Astrocyte (in vitro differentiated cells and primary cell): Measurements from ENCODE around the gene CHST9. TPM values are rescaled to one million over a fixed set of nuclear protein-coding genes. Genes with fewer than 3 reads are reported as not detected.
A peak's percentile ranks its signal among the peaks of the same experiment; 100 is the strongest.

Experiments
- DNase-seq: peaks from one replicate; pipeline ENCODE4 v3.0.0-alpha.2; 2010; ENCODE audit warnings: low read depth
- FAIRE-seq: peaks from 2 replicates; lab custom pipeline; 2011; peaks lifted over from hg19 to GRCh38; lab: Jason Lieb, UNC
- H2AFZ ChIP-seq: 2 replicates; pipeline ENCODE4 v1.6.0; 2012; ENCODE audit warnings: low read depth, low read length, inconsistent platforms
- H3K27ac ChIP-seq: 2 replicates; pipeline ENCODE4 v1.5.1; 2011; ENCODE audit warnings: low read depth, low read length, inconsistent platforms
- H3K27me3 ChIP-seq: 2 replicates; pipeline ENCODE4 v1.6.0; 2011; ENCODE audit warnings: low read length, inconsistent platforms; ENCODE audit not compliant: insufficient read depth
- H3K36me3 ChIP-seq: 2 replicates; pipeline ENCODE4 v1.5.1; 2011; ENCODE audit warnings: low read length, inconsistent platforms; ENCODE audit not compliant: insufficient read depth
- H3K4me1 ChIP-seq: 2 replicates; pipeline ENCODE4 v1.5.1; 2011; ENCODE audit warnings: low read length, inconsistent platforms; ENCODE audit not compliant: insufficient read depth
- H3K4me2 ChIP-seq: 2 replicates; pipeline ENCODE4 v1.6.0; 2012; ENCODE audit warnings: low read length, inconsistent platforms
- H3K4me3 ChIP-seq: 2 replicates; pipeline ENCODE4 v1.5.1; 2011; ENCODE audit warnings: low read depth, mild to moderate bottlenecking, low read length, inconsistent platforms; ENCODE audit not compliant: insufficient read depth
- H3K79me2 ChIP-seq: 2 replicates; pipeline ENCODE4 v1.6.0; 2012; ENCODE audit warnings: mild to moderate bottlenecking, low read length, inconsistent platforms; ENCODE audit not compliant: insufficient read depth
- H3K9ac ChIP-seq: 2 replicates; pipeline ENCODE4 v1.6.0; 2012; ENCODE audit warnings: mild to moderate bottlenecking, low read length, inconsistent platforms
- H3K9me3 ChIP-seq: 2 replicates; pipeline ENCODE4 v1.5.1; 2012; ENCODE audit warnings: low read depth, mild to moderate bottlenecking, low read length, inconsistent platforms; ENCODE audit not compliant: insufficient read depth
- H4K20me1 ChIP-seq: 2 replicates; pipeline ENCODE4 v1.6.0; 2012; ENCODE audit warnings: low read length, inconsistent platforms; ENCODE audit not compliant: insufficient read depth
- H3K27ac Mint-ChIP-seq: one replicate; pipeline ENCODE4 v1.8.0; 2021; ENCODE audit warnings: mild to moderate bottlenecking, mixed read lengths; ENCODE audit not compliant: unreplicated experiment
- H3K27me3 Mint-ChIP-seq: one replicate; pipeline ENCODE4 v1.8.0; 2021; ENCODE audit warnings: low read depth, mixed read lengths; ENCODE audit not compliant: unreplicated experiment
- H3K36me3 Mint-ChIP-seq: one replicate; pipeline ENCODE4 v1.8.0; 2021; ENCODE audit warnings: low read depth, mixed read lengths; ENCODE audit not compliant: unreplicated experiment
- H3K4me1 Mint-ChIP-seq: one replicate; pipeline ENCODE4 v1.8.0; 2021; ENCODE audit warnings: low read depth, mixed read lengths; ENCODE audit not compliant: unreplicated experiment
- H3K4me3 Mint-ChIP-seq: one replicate; pipeline ENCODE4 v1.8.0; 2021; ENCODE audit warnings: mild to moderate bottlenecking, moderate library complexity, mixed read lengths; ENCODE audit not compliant: unreplicated experiment
- H3K9me3 Mint-ChIP-seq: one replicate; pipeline ENCODE4 v1.8.0; 2021; ENCODE audit warnings: mild to moderate bottlenecking, mixed read lengths; ENCODE audit not compliant: unreplicated experiment
- CTCF ChIP-seq: IDR thresholded peaks from 2 replicates; pipeline ENCODE4 v1.5.1; 2011; ENCODE audit warnings: low read depth, mild to moderate bottlenecking, inconsistent platforms, low read length, moderate library complexity; ENCODE audit not compliant: insufficient read depth
- EZH2 ChIP-seq: IDR thresholded peaks from 2 replicates; pipeline ENCODE4 v1.6.1; 2012; ENCODE audit warnings: mild to moderate bottlenecking, low read length, inconsistent platforms; ENCODE audit not compliant: insufficient read depth
- total RNA-seq: library from RNA; stranded (reverse); gene quantifications from 2 replicates; pipeline ENCODE4 v1.2.1, GENCODE V29; 2021

Gene CHST9
- total RNA-seq, 1 donor from 2014 or later = 1.3 TPM

DNA sequence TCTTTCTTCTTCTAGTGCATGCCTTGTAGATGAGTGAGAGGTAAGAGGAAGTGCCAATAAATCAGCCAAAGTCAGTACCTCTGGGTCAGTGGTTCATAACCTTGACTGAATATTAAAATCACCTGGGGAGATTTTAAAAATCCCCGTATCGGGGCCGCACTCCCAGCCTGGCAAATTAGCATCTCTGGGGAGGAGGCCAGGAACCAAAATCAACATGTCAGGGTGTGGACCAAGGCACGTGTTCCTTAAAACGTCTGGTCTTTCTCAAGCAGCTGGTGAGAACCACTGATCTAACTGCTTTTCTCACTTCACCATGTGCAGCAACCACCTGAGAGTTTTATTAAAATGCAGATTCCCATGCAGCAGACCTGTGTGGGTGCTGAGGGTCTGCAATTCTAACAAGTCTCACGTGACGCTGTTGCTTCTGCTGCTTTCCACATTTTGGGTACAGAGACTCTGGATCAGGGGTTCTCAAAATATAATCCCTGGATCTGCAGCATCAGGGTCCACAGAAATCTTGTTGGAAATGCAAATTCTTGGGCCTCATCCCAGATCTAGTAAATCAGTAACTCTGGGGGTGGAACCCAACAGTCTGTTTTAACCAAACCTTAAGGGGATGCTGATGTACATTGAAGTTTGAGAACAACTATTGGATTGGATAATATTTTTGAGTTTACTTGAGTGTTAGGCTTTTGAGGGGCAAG, 49.5 kb downstream of the CHST9 start:
- H3K27ac Mint-ChIP-seq = peak overlapping the region; percentile 8
- H3K4me1 Mint-ChIP-seq = peaks cover 7% of the 10 kb centered on the region
- DNase-seq (no peak), FAIRE-seq (no peak)
- Histone ChIP-seq H3K4me1 (no peaks in the 10 kb centered on the region), H4K20me1 (no peaks in the 10 kb centered on the region), H3K9ac (no peak overlapping the region), H3K4me2 (no peak overlapping the region), H3K27ac (no peak overlapping the region), H3K36me3 (no peaks in the 10 kb centered on the region), H3K9me3 (no peaks in the 10 kb centered on the region), H3K4me3 (no peak overlapping the region), H3K79me2 (no peaks in the 10 kb centered on the region), H3K27me3 (no peaks in the 10 kb centered on the region), H2AFZ (no peak overlapping the region)
- H3K27me3 Mint-ChIP-seq = no peaks in the 10 kb centered on the region
- no peaks in the 10 kb centered on the region for H3K36me3 Mint-ChIP-seq
- no peak overlapping the region for H3K4me3 Mint-ChIP-seq
- TF ChIP-seq CTCF (no peak), EZH2 (no peak)
- no peaks in the 10 kb centered on the region for H3K9me3 Mint-ChIP-seq

DNA sequence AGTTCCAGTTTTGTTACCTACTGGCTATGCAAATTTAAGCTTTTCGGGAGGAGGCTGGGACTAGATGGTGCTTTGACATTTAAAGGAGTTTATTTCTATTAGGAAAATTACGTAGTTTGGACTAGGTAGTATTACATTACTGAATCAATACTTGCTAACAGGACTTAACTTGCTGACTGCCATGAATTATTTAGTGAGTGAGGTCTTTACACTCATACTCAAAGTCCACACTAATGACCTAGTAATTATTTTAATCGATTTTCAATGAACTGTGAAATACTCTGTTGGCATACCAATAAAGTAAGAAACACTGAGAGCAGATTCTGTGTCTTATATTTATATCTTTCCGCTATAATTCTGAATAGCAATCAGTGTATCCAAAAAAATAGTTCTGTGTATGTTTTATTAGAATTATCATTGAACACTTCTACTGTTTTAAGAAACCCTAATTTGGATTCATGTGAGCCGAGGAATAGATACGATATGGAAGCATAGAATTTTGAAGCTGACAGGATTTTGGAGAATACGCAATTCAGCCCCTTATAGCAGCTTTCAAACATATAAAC, 55.0 kb downstream of the CHST9 start:
- Mint-ChIP-seq H3K9me3 (no peaks in the 10 kb centered on the region), H3K4me3 (no peak overlapping the region), H3K36me3 (no peaks in the 10 kb centered on the region), H3K4me1 (no peaks in the 10 kb centered on the region), H3K27ac (no peak overlapping the region), H3K27me3 (no peaks in the 10 kb centered on the region)
- Histone ChIP-seq H3K4me3 (no peak overlapping the region), H3K4me2 (no peak overlapping the region), H3K4me1 (no peaks in the 10 kb centered on the region), H2AFZ (no peak overlapping the region), H3K27ac (no peak overlapping the region), H3K36me3 (no peaks in the 10 kb centered on the region), H4K20me1 (no peaks in the 10 kb centered on the region), H3K9ac (no peak overlapping the region), H3K9me3 (no peaks in the 10 kb centered on the region), H3K79me2 (no peaks in the 10 kb centered on the region), H3K27me3 (no peaks in the 10 kb centered on the region)
- TF ChIP-seq CTCF (no peak), EZH2 (no peak)
- DNase-seq (no peak), FAIRE-seq (no peak)

GRCh38 chr18:27124196-27124595, 60.9 kb downstream of the CHST9 start:
- Histone ChIP-seq H3K36me3 (no peaks in the 10 kb centered on the region), H3K4me2 (no peak overlapping the region), H3K9me3 (no peaks in the 10 kb centered on the region), H3K79me2 (no peaks in the 10 kb centered on the region), H4K20me1 (no peaks in the 10 kb centered on the region), H3K4me1 (no peaks in the 10 kb centered on the region), H3K9ac (no peak overlapping the region), H3K4me3 (no peak overlapping the region), H3K27me3 (no peaks in the 10 kb centered on the region), H3K27ac (no peak overlapping the region), H2AFZ (no peak overlapping the region)
- H3K4me3 Mint-ChIP-seq = no peak overlapping the region
- H3K4me1 Mint-ChIP-seq = peaks cover 4% of the 10 kb centered on the region
- H3K36me3 Mint-ChIP-seq = no peaks in the 10 kb centered on the region
- FAIRE-seq (no peak), DNase-seq (no peak)
- H3K27ac Mint-ChIP-seq = no peak overlapping the region
- TF ChIP-seq CTCF (no peak), EZH2 (no peak)
- H3K9me3 Mint-ChIP-seq = no peaks in the 10 kb centered on the region
- H3K27me3 Mint-ChIP-seq = no peaks in the 10 kb centered on the region
